Omental fat pad (tissue), 4 donors: Measurements from ENCODE around the gene UBE2E2. TPM values are rescaled to one million over a fixed set of nuclear protein-coding genes. Genes with fewer than 3 reads are reported as not detected.

Experiments
- ATAC-seq: fragments of 150-250 bp; one replicate; pipeline ENCODE4 v1.9.1; 2016; ENCODE audit warnings: mild to moderate bottlenecking, moderate library complexity; ENCODE audit not compliant: low FRiP score
- DNase-seq: peaks from one replicate; pipeline ENCODE4 v3.0.0-alpha.2; 2019; ENCODE audit warnings: low spot score
- total RNA-seq, 4 donors: library from RNA; depleted of rRNA; stranded (reverse); fragments of >200 nt; gene quantifications; one replicate each; pipeline ENCODE4 v1.1.0, GENCODE V29; 2016
- TF ChIP-seq, protein P1 (sequence below), 3 donors: fragments of 450-650 bp; IDR thresholded peaks; one replicate each; pipeline ENCODE4 v1.5.1; 2016 to 2017; ENCODE audit warnings: antibody characterized with exemption in 3 of 3, mild to moderate bottlenecking in 3 of 3, moderate library complexity in 2 of 3

UBE2E2 gene
- total RNA-seq, 4 donors from 2014 or later = 25.9 to 93.4 (median 73.9) TPM

GRCh38 chr3:23302271-23302670, 99.1 kb downstream of the UBE2E2 start:
- ATAC-seq (no peak), DNase-seq (no peak)
- TF ChIP-seq, protein P1, sequence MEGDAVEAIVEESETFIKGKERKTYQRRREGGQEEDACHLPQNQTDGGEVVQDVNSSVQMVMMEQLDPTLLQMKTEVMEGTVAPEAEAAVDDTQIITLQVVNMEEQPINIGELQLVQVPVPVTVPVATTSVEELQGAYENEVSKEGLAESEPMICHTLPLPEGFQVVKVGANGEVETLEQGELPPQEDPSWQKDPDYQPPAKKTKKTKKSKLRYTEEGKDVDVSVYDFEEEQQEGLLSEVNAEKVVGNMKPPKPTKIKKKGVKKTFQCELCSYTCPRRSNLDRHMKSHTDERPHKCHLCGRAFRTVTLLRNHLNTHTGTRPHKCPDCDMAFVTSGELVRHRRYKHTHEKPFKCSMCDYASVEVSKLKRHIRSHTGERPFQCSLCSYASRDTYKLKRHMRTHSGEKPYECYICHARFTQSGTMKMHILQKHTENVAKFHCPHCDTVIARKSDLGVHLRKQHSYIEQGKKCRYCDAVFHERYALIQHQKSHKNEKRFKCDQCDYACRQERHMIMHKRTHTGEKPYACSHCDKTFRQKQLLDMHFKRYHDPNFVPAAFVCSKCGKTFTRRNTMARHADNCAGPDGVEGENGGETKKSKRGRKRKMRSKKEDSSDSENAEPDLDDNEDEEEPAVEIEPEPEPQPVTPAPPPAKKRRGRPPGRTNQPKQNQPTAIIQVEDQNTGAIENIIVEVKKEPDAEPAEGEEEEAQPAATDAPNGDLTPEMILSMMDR (IDR thresholded peaks at IDR 0.05) = no peak

GRCh38 chr3:23303601-23304217, 100.6 kb downstream of the UBE2E2 start:
- ATAC-seq = no peak
- no peak for DNase-seq
- TF ChIP-seq, protein P1 (IDR thresholded peaks at IDR 0.05) = no peak

- ATAC-seq (no peak), DNase-seq (no peak)
- TF ChIP-seq, protein P1 (IDR thresholded peaks at IDR 0.05) = no peak
Measured at GRCh38 chr3:23304424-23304823, 101.3 kb downstream of the UBE2E2 start.

DNA sequence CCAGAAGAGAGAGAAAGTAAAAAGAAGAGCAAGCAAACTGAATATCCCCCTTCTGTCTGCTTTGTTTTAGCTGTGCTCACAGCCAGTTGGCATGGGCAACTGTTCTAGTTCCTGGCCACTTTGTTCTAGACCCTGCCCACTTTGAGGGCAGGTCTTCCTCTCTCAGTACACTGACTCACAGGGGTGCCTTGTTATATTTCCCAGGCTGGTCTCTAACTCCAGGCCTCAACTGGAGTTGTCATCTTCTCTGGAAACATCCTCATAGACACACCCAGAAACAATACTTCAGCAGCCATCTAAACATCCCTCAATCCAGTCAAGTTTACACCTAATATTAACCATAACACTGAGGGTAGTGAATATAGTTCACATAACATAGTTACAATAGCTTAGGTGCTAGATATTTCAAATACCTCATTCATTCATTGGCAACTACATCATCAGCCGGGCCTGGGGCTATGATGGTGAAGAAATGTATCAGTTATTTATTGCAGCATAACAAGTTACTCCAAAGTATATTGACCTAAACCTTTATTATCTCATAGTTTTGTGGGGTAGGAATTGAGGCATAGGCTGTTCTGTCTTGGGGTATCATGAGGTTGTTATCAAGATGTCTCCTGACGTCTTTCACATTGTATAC, 106.0 kb downstream of the UBE2E2 start:
- ATAC-seq (no peak), DNase-seq (no peak)
- TF ChIP-seq, protein P1 (IDR thresholded peaks at IDR 0.05) = no peak

GRCh38 chr3:23312866-23313265, 109.7 kb downstream of the UBE2E2 start:
- TF ChIP-seq, protein P1 (IDR thresholded peaks at IDR 0.05) = no peak
- DNase-seq (no peak), ATAC-seq (no peak)

- ATAC-seq (no peak), DNase-seq (no peak)
- TF ChIP-seq, protein P1 (IDR thresholded peaks at IDR 0.05) = no peak
Measured at GRCh38 chr3:23314981-23315762, 112.0 kb downstream of the UBE2E2 start.
